Measurements from ENCODE around the gene KCNK7. TPM values are rescaled to one million over a fixed set of nuclear protein-coding genes. Genes with fewer than 3 reads are reported as not detected.

The KCNK7 gene
- total and polyA plus RNA-seq, 2 experiments from 2014 or later = 0.37 TPM; not detected in 1

DNA sequence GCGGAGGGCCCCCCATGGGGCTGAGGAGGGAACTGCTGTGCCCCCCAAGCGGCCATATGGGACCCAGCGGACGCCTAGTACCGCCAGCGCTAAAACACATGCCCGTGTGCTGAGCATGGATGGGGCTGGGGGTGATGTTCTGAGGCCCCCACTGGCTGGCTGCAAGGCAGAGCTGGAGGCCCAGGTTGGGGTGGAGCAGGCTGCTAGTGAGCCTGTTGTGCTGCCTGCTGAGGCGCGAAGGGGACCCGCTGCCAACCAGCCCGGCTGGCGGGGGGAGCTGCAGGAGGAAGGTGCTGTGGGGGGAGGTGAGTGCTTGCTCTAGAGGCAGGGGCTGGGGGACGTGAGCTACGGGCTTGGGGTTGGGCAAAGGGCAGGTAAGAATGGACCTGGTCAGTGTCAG is 23.2 kb upstream of the KCNK7 start:
- 93% methylated on average over 14 of the region's 14 CpGs for WGBS (ENCODE audit: low lambda C conversion rate, missing lambda C conversion rate)
- Histone ChIP-seq H3K36me3 (replicated peaks; ENCODE audit: insufficient read depth, low read depth) (no peaks in the 10 kb centered on the region), H3K4me2 (no peak overlapping the region), H3K9me3 (ENCODE audit: low read depth) (no peaks in the 10 kb centered on the region), H3K4me1 (ENCODE audit: insufficient read depth) (peaks cover 7% of the 10 kb centered on the region), H2AFZ (no peak overlapping the region), H3K4me3 (no peak overlapping the region), H3K27ac (no peak overlapping the region), H3K79me2 (peaks cover 34% of the 10 kb centered on the region), H3K27me3 (no peaks in the 10 kb centered on the region), H3K9me2 (replicated peaks; ENCODE audit: insufficient read depth) (no peaks in the 10 kb centered on the region), H4K20me1 (ENCODE audit: insufficient read depth, poor library complexity, severe bottlenecking) (peaks cover 6% of the 10 kb centered on the region)
- TF ChIP-seq EZH2phosphoT487 (IDR thresholded peaks at IDR 0.05; ENCODE audit: low read depth, severe bottlenecking, unreplicated experiment) = no peak
- TF ChIP-seq, protein P1, sequence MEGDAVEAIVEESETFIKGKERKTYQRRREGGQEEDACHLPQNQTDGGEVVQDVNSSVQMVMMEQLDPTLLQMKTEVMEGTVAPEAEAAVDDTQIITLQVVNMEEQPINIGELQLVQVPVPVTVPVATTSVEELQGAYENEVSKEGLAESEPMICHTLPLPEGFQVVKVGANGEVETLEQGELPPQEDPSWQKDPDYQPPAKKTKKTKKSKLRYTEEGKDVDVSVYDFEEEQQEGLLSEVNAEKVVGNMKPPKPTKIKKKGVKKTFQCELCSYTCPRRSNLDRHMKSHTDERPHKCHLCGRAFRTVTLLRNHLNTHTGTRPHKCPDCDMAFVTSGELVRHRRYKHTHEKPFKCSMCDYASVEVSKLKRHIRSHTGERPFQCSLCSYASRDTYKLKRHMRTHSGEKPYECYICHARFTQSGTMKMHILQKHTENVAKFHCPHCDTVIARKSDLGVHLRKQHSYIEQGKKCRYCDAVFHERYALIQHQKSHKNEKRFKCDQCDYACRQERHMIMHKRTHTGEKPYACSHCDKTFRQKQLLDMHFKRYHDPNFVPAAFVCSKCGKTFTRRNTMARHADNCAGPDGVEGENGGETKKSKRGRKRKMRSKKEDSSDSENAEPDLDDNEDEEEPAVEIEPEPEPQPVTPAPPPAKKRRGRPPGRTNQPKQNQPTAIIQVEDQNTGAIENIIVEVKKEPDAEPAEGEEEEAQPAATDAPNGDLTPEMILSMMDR (IDR thresholded peaks at IDR 0.05; ENCODE audit: poor library complexity) = no peak
- no peak for TF ChIP-seq EZH2 (IDR thresholded peaks at IDR 0.05; ENCODE audit: borderline replicate concordance)
- no peak for DNase-seq (ENCODE audit: low spot score)

DNA sequence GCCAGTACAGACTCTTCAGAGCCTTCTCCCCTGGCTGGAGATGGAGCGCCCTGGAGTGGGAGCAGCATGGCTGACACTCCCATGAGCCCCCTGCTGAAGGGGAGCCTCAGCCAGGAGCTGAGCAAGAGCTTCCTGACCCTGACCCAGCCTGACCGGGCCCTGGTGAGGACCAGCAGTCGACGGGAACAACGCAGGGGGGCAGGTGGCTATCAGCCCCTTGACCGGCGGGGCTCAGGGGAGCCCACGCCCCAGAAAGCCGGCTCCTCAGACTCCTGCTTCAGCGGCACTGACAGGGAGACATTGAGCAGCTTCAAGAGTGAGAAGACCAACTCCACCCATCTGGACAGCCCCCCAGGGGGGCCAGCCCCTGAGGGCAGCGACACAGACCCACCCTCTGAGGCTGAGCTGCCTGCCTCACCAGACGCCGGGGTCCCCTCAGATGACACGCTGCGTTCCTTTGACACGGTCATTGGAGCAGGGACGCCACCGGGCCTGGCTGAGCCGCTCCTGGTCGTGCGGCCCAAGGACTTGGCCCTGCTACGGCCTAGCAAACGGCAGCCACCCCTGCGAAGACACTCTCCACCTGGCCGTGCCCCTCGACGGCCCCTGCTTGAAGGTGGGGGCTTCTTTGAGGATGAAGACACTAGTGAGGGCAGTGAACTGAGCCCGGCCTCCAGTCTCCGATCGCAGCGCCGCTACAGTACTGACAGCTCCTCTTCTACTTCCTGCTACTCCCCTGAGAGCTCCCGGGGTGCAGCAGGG is 22.6 kb upstream of the KCNK7 start:
- no peak overlapping the region for H3K4me3 ChIP-seq
- H3K27ac ChIP-seq = no peak overlapping the region
- H3K36me3 ChIP-seq (replicated peaks; ENCODE audit: insufficient read depth, low read depth) = no peaks in the 10 kb centered on the region
- no peaks in the 10 kb centered on the region for H3K9me3 ChIP-seq (ENCODE audit: low read depth)
- no peak for DNase-seq (ENCODE audit: low spot score)
- WGBS (ENCODE audit: low lambda C conversion rate, missing lambda C conversion rate) = 97% methylated on average over 32 of the region's 33 CpGs
- H3K4me1 ChIP-seq (ENCODE audit: insufficient read depth) = peaks cover 9% of the 10 kb centered on the region
- H3K79me2 ChIP-seq = peaks cover 40% of the 10 kb centered on the region
- H4K20me1 ChIP-seq (ENCODE audit: insufficient read depth, poor library complexity, severe bottlenecking) = peaks cover 6% of the 10 kb centered on the region
- H2AFZ ChIP-seq = no peak overlapping the region
- no peaks in the 10 kb centered on the region for H3K9me2 ChIP-seq (replicated peaks; ENCODE audit: insufficient read depth)
- no peak overlapping the region for H3K4me2 ChIP-seq
- no peaks in the 10 kb centered on the region for H3K27me3 ChIP-seq
- TF ChIP-seq, protein P1 (IDR thresholded peaks at IDR 0.05; ENCODE audit: poor library complexity) = no peak
- TF ChIP-seq EZH2 (IDR thresholded peaks at IDR 0.05; ENCODE audit: borderline replicate concordance) = no peak
- no peak for TF ChIP-seq EZH2phosphoT487 (IDR thresholded peaks at IDR 0.05; ENCODE audit: low read depth, severe bottlenecking, unreplicated experiment)

DNA sequence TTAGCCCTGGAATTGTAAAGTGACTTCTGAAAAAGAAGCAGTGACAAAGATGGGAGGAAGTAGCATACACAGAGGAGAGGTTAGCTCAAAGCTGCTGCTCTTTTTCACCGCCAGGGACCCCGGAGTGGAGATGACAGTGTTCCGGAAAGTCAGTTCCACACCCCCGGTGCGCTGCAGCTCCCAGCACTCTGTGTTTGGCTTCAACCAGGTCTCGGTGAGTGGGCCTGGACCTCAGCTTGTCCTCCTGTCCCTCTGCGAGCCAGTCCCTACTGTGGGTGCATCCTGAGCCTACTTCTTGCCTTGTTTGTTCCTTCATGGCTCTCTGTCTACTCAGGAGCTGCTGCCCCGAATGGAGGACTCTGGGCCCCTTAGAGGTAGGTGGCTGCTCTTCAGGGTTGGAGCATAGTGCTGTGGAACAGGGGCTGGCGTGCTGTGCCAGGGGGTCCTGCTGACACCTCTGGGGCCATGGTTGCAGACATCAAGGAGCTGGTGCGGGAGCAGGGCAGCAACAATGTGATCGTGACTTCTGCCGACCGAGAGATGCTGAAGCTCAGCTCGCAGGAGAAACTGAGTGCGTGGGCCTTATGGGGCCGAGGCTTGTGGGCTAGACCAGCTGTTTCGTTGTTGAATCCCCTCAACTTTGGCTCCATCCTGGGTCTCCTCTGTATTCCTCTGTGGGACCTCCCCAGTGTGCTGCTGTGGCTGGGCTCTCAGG is 21.7 kb upstream of the KCNK7 start:
- H3K79me2 ChIP-seq = peaks cover 49% of the 10 kb centered on the region
- H3K4me3 ChIP-seq = no peak overlapping the region
- no peak for DNase-seq (ENCODE audit: low spot score)
- peaks cover 18% of the 10 kb centered on the region for H3K4me1 ChIP-seq (ENCODE audit: insufficient read depth)
- no peak overlapping the region for H3K27ac ChIP-seq
- peak overlapping the region; percentile 91 for H3K4me2 ChIP-seq
- no peaks in the 10 kb centered on the region for H3K36me3 ChIP-seq (replicated peaks; ENCODE audit: insufficient read depth, low read depth)
- H2AFZ ChIP-seq = no peak overlapping the region
- TF ChIP-seq EZH2phosphoT487 (IDR thresholded peaks at IDR 0.05; ENCODE audit: low read depth, severe bottlenecking, unreplicated experiment) = no peak
- TF ChIP-seq EZH2 (IDR thresholded peaks at IDR 0.05; ENCODE audit: borderline replicate concordance) = no peak
- TF ChIP-seq, protein P1 (IDR thresholded peaks at IDR 0.05; ENCODE audit: poor library complexity) = no peak
- WGBS (ENCODE audit: low lambda C conversion rate, missing lambda C conversion rate) = 98% methylated on average over 17 of the region's 17 CpGs
- no peaks in the 10 kb centered on the region for H3K9me3 ChIP-seq (ENCODE audit: low read depth)
- no peaks in the 10 kb centered on the region for H3K9me2 ChIP-seq (replicated peaks; ENCODE audit: insufficient read depth)
- peaks cover 13% of the 10 kb centered on the region for H4K20me1 ChIP-seq (ENCODE audit: insufficient read depth, poor library complexity, severe bottlenecking)
- no peaks in the 10 kb centered on the region for H3K27me3 ChIP-seq

Measured in hepatocyte (in vitro differentiated cells).